Upper lobe of left lung (tissue), 6 donors: ENCODE measurements around the gene RBM28. TPM values are rescaled to one million over a fixed set of nuclear protein-coding genes. Genes with fewer than 3 reads are reported as not detected.

ENCODE experiments used
- ATAC-seq, 2 donors: fragments of 200-7000 bp; cut with Tn5 transposase; one replicate each; pipeline ENCODE4 v1.9.1; 2022; ENCODE audit warnings: mild to moderate bottlenecking in 2 of 2, moderate library complexity in 2 of 2; ENCODE audit not compliant: low FRiP score in 2 of 2
- DNase-seq, 2 donors: peaks; one replicate each; pipeline ENCODE4 v3.0.0-alpha.2; 2019 to 2020
- H3K27ac ChIP-seq, 4 donors: fragments of 200-600 bp; sonication (generic); one replicate each; pipeline ENCODE4 v1.5.1; 2016 to 2019
- H3K27me3 ChIP-seq, 4 donors: fragments of 200-600 bp; sonication (generic); one replicate each; pipeline ENCODE4 v1.5.1; 2017 to 2019
- H3K36me3 ChIP-seq, 4 donors: fragments of 200-600 bp; sonication (generic); one replicate each; pipeline ENCODE4 v1.5.1; 2016 to 2019
- H3K4me1 ChIP-seq, 4 donors: fragments of 200-600 bp; sonication (generic); one replicate each; pipeline ENCODE4 v1.5.1; 2018 to 2019
- H3K4me3 ChIP-seq, 4 donors: fragments of 200-600 bp; sonication (generic); one replicate each; pipeline ENCODE4 v1.5.1; 2017 to 2019; ENCODE audit warnings: mild to moderate bottlenecking in 2 of 4, moderate library complexity in 1 of 4
- H3K9me3 ChIP-seq, 4 donors: fragments of 200-600 bp; sonication (generic); one replicate each; pipeline ENCODE4 v1.5.1; 2018 to 2019
- EP300 ChIP-seq, 4 donors: sonication (generic); formaldehyde crosslinking; IDR thresholded peaks; one replicate each; pipeline ENCODE4 v1.5.1; 2017; ENCODE audit warnings: antibody characterized with exemption in 4 of 4, control low read depth in 2 of 4
- POLR2A ChIP-seq, 4 donors: fragments of 450-650 bp; IDR thresholded peaks; one replicate each; pipeline ENCODE4 v1.5.1; 2016 to 2017; ENCODE audit warnings: antibody characterized with exemption in 4 of 4, mild to moderate bottlenecking in 2 of 4
- POLR2AphosphoS5 ChIP-seq, 2 donors: sonication (generic); formaldehyde crosslinking; IDR thresholded peaks; one replicate each; pipeline ENCODE4 v1.5.1; 2017; ENCODE audit warnings: antibody characterized with exemption in 2 of 2
- WGBS, 2 donors: methylation state at CpG; one replicate each; pipeline ENCODE4 v1.1.5; 2017 to 2018; 5-methylcytosine and 5-hydroxymethylcytosine counted together
- total RNA-seq, 6 donors: library from RNA; depleted of rRNA in 4 of 6; stranded (reverse); fragments of >200 nt in 4 of 6; gene quantifications; one replicate each; pipeline versions ENCODE4 v1.1.0 to v1.2.1, GENCODE V29; 2016 to 2021
- TF ChIP-seq, protein P1 (sequence below), 6 experiments: fragments of 450-650 bp in 4 of 6; fragments of 200-600 bp in 2 of 6; sonication (generic) in 2 of 6; IDR thresholded peaks; one replicate each; pipeline ENCODE4 v1.5.1; 2016 to 2019; ENCODE audit warnings: antibody characterized with exemption in 6 of 6
- donor health status: DM: no; HTN: no; CAD: no; lungs with moderate emphysema.
- donor health status: DM: no; HTN: yes; CAD: no; lungs with severe emphysema.

The RBM28 gene
- total RNA-seq, 6 donors from 2014 or later: 20.1 to 108 (median 29.4) TPM

DNA sequence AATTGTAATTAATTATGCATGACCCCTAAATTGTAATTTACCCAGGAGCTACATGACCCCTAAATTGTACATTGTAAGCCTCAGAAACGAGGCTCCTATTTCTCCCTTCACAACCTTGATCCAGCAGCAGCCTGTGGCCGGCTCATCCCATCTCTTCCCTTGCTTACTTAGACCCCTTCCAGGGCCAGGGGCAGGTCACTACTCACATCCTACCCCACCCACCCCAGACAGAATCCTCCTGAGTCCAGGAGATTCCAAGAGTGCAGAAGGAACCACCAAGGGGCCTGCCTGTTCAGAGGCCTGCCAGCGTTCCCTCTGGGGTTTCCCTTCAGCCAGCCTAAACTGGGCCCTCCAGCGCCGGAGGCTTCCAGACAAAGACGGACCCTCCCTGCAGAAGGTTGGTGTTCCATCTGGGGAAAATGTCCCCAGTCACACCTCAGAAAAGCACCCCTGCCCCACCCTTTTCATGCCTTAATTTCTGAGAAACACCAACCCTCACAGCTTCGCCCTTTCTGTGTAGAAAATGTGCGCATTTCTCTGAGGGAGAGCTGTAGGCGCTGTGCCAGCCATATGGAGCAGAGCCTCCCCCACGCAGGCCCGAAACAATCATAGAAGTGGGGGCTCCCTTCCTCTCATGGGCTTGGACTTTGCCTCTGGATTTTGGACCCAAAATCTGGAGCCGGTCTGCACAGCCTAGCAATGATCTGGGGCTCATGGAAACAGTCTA, 83.5 kb downstream of the RBM28 start:
- Histone ChIP-seq H3K27ac (no peak overlapping the region), H3K4me3 (no peak overlapping the region), H3K27me3 (no peaks in the 10 kb centered on the region), H3K36me3 (no peaks in the 10 kb centered on the region), H3K9me3 (no peaks in the 10 kb centered on the region), H3K4me1 (peaks cover 0 to 10% (median 3%) of the 10 kb centered on the region in 4 donors)
- TF ChIP-seq, protein P1, sequence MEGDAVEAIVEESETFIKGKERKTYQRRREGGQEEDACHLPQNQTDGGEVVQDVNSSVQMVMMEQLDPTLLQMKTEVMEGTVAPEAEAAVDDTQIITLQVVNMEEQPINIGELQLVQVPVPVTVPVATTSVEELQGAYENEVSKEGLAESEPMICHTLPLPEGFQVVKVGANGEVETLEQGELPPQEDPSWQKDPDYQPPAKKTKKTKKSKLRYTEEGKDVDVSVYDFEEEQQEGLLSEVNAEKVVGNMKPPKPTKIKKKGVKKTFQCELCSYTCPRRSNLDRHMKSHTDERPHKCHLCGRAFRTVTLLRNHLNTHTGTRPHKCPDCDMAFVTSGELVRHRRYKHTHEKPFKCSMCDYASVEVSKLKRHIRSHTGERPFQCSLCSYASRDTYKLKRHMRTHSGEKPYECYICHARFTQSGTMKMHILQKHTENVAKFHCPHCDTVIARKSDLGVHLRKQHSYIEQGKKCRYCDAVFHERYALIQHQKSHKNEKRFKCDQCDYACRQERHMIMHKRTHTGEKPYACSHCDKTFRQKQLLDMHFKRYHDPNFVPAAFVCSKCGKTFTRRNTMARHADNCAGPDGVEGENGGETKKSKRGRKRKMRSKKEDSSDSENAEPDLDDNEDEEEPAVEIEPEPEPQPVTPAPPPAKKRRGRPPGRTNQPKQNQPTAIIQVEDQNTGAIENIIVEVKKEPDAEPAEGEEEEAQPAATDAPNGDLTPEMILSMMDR (IDR thresholded peaks at IDR 0.05): no peak
- TF ChIP-seq EP300 (IDR thresholded peaks at IDR 0.05) (no peak), POLR2AphosphoS5 (IDR thresholded peaks at IDR 0.05) (no peak), POLR2A (IDR thresholded peaks at IDR 0.05) (no peak)
- no peak for ATAC-seq
- 79 to 88% methylated on average over 10 to 12 of the region's 12 CpGs for WGBS, 2 donors
- no peak for DNase-seq

DNA sequence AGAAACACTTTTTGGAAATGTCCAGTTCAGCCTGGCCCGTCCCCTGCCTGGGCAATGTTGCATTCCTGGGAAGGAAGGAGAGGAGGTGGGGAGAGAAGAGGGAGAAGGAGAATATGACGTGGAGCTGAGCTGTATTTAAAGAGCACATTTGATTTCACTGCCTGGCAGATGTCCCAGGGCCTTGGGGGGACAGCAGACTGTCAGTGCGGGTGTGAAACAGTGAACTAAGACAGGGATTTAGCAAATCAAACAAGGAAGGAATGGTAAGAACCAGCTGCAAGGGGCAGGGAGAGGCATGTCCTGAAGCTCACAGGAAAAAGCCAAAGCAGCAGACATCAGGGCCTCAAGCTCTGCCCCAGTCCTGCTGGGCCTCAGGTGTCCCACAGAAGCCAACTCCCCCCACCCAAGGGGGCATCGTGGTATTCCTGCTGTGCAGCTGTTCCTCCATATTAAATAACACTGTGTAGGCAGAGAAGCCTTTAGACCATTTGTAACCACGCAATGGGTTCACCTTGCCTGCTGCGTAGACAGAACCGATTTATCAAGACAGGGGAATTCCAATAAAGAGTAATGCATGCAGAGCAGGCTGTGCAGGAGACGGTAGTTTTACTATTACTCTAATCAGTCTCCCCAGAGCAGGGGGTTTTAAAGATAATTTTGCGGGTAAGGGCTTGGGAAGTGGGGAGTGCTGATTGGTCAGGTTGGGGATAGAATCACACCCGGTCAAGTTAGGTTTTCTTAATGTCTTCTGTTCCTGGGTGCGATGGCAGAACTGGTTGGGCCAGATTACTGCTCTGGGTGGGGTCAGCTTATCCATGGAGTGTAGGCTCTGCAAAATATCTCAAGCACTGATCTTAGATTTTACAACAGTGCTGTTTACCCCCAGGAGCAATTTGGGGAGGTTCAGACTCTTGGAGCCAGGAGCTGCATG, 84.3 kb downstream of the RBM28 start:
- ATAC-seq: peak in 1 of 2 donors; percentile 51
- peak in 1 of 2 donors; percentile 56 for DNase-seq
- H3K27ac ChIP-seq: peak overlapping the region in 1 of 4 donors; percentile 39
- TF ChIP-seq POLR2AphosphoS5 (IDR thresholded peaks at IDR 0.05) (no peak), EP300 (IDR thresholded peaks at IDR 0.05) (no peak), POLR2A (IDR thresholded peaks at IDR 0.05) (no peak)
- TF ChIP-seq, protein P1 (IDR thresholded peaks at IDR 0.05): no peak
- H3K9me3 ChIP-seq: no peaks in the 10 kb centered on the region
- H3K36me3 ChIP-seq: no peaks in the 10 kb centered on the region
- H3K27me3 ChIP-seq: no peaks in the 10 kb centered on the region
- H3K4me3 ChIP-seq: no peak overlapping the region
- WGBS, 2 donors: 56 to 62% methylated on average over 11 of the region's 11 CpGs
- peaks cover 0 to 10% (median 3%) of the 10 kb centered on the region in 4 donors for H3K4me1 ChIP-seq

DNA sequence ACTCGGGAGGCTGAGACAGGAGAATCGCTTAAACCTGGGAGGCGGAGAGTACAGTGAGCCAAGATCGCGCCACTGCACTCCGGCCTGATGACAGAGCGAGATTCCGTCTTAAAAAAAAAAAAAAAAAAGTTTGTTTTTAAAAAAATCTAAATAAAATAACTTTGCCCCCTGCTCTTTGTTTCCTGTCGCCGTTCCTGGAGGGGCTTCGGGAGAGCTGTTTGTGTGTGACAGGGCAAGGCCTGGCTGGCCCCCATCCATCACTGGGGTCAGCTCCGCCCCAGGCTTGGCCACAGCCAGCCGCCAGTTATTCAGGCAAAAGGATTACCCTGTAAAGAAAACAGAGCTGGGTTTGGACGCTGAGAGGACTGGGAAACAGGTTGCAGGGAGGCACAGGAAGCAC, 86.2 kb downstream of the RBM28 start:
- Histone ChIP-seq H3K27me3 (no peaks in the 10 kb centered on the region), H3K36me3 (no peaks in the 10 kb centered on the region), H3K9me3 (no peaks in the 10 kb centered on the region), H3K27ac (no peak overlapping the region), H3K4me3 (no peak overlapping the region), H3K4me1 (peaks cover 0 to 10% (median 3%) of the 10 kb centered on the region in 4 donors)
- ATAC-seq (no peak), DNase-seq (peak in 1 of 2 donors; percentile 24)
- TF ChIP-seq POLR2AphosphoS5 (IDR thresholded peaks at IDR 0.05) (no peak), EP300 (IDR thresholded peaks at IDR 0.05) (no peak), POLR2A (IDR thresholded peaks at IDR 0.05) (no peak)
- TF ChIP-seq, protein P1 (IDR thresholded peaks at IDR 0.05): no peak
- WGBS, 2 donors: 84 to 85% methylated on average over 14 of the region's 14 CpGs

DNA sequence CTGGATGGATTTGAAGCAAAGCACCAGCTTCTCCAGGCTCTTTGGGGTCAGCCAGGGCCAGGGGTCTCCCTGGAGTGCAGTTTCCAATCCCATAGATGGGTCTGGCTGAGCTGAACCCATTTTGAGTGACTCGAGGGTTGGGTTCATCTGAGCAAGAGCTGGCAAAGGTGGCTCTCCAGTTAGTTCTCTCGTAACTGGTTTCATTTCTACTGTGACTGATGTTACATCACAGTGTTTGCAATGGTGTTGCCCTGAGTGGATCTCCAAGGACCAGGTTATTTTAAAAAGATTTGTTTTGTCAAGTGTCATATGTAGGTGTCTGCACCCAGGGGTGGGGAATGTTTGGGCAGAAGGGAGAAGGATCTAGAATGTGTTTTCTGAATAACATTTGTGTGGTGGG, 88.4 kb downstream of the RBM28 start:
- Histone ChIP-seq H3K36me3 (no peaks in the 10 kb centered on the region), H3K9me3 (no peaks in the 10 kb centered on the region), H3K4me3 (no peak overlapping the region), H3K27me3 (no peaks in the 10 kb centered on the region), H3K27ac (no peak overlapping the region), H3K4me1 (peaks cover 0 to 9% (median 3%) of the 10 kb centered on the region in 4 donors)
- WGBS, 2 donors: 53 to 68% methylated on average over 2 of the region's 2 CpGs
- TF ChIP-seq EP300 (IDR thresholded peaks at IDR 0.05): no peak
- TF ChIP-seq, protein P1 (IDR thresholded peaks at IDR 0.05): no peak
- TF ChIP-seq POLR2A (IDR thresholded peaks at IDR 0.05): no peak
- TF ChIP-seq POLR2AphosphoS5 (IDR thresholded peaks at IDR 0.05): no peak
- DNase-seq (no peak), ATAC-seq (no peak)
